Activated CD8-positive, alpha-beta T cell treated with anti-CD3 and anti-CD28 coated beads, Interleukin-2, amount 10 ng/mL, durations not matched to agents 7 days and 5 days (primary cell): ENCODE measurements around the gene FAM13A. TPM values are rescaled to one million over a fixed set of nuclear protein-coding genes. Genes with fewer than 3 reads are reported as not detected.

Experiments used
- ATAC-seq: fragments of 150-1000 bp; cut with Tn5 transposase; one replicate; pipeline ENCODE4 v1.10.0; 2021; ENCODE audit warnings: moderate library complexity
- CTCF ChIA-PET: fragments of 350-600 bp; sonication (Branson Sonifier 250); formaldehyde crosslinking; loops from one replicate; lab custom pipeline; 2021; ENCODE audit warnings: antibody characterized with exemption; lab: Charles Lee
- POLR2A ChIA-PET: fragments of 350-600 bp; sonication (Branson Sonifier 250); formaldehyde crosslinking; loops from one replicate; lab custom pipeline; 2021; ENCODE audit warnings: antibody characterized with exemption; lab: Charles Lee
- DNase-seq: peaks from one replicate; pipeline ENCODE4 v3.0.0-alpha.2; 2020
- H3K27ac Mint-ChIP-seq: one replicate; pipeline ENCODE4 v1.8.0; 2021; ENCODE audit warnings: mild to moderate bottlenecking, mixed read lengths
- H3K27me3 Mint-ChIP-seq: one replicate; pipeline ENCODE4 v1.8.0; 2021; ENCODE audit warnings: low read depth, mixed read lengths
- H3K36me3 Mint-ChIP-seq: one replicate; pipeline ENCODE4 v1.8.0; 2021; ENCODE audit warnings: low read depth, mixed read lengths
- H3K4me1 Mint-ChIP-seq: one replicate; pipeline ENCODE4 v1.8.0; 2021; ENCODE audit warnings: low read depth, mixed read lengths
- H3K4me3 Mint-ChIP-seq: one replicate; pipeline ENCODE4 v1.8.0; 2021; ENCODE audit warnings: mild to moderate bottlenecking, mixed read lengths
- H3K9me3 Mint-ChIP-seq: one replicate; pipeline ENCODE4 v1.8.0; 2022; ENCODE audit warnings: mixed read lengths; ENCODE audit not compliant: insufficient read depth
- total RNA-seq, 2 experiments: library from RNA; stranded (reverse); gene quantifications; one replicate each; pipeline ENCODE4 v1.2.3, GENCODE V29; 2021

Gene FAM13A
- total RNA-seq, 2 experiments from 2014 or later = 4.5 to 4.7 TPM

DNA sequence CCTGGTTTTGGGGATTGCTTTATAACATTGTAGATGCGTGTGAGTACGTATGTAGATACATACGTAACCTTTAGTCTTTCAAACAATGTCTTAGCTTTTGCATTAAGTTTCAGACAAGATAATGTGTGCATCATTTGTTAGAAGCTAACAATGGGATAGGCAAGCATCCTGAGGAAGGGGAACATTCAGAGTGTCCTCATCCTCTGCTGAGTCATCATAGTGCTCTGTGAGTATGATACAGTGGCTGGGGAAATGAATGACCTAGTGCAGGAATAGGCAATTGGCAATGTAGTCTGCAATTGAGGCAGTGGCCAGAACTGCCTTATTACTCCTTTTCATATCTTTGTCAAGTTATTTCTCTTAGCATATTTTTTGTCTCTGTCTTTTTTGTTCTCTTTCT lies 366.6 kb downstream of the FAM13A start:
- POLR2A ChIA-PET = interaction anchor here (0.8 kb wide), 1 partner anchor 94 kb away, joined by 3 read pairs; no protein-coding TSS in a partner anchor
- CTCF ChIA-PET = interaction anchor here (0.7 to 1.2 kb wide), 3 partner anchors 17 to 159 kb away, joined by 3 to 4 read pairs (median 3); no protein-coding TSS in a partner anchor
- Mint-ChIP-seq H3K27ac (no peak overlapping the region), H3K4me1 (peaks cover 3% of the 10 kb centered on the region), H3K4me3 (no peak overlapping the region), H3K9me3 (no peaks in the 10 kb centered on the region), H3K36me3 (peaks cover 13% of the 10 kb centered on the region), H3K27me3 (no peaks in the 10 kb centered on the region)
- ATAC-seq (no peak), DNase-seq (no peak)

DNA sequence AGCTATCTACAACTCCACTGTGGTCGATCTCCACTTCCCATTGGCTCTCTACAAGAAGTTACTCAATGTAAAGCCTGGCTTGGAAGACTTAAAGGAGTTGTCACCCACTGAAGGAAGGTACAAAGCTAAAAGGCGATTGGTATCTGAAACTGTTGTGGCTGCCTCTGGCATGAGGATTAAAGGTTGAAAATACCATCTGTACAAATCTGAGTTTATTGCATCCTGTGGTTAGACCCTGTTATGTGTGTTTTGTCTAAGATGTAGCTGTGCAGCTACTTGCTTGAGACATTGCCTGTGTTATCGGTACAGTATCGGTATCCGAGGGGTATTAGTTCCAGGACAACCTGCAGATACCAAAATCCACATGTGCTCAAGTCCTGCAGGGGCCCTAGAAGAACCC lies 375.8 kb downstream of the FAM13A start:
- no peak overlapping the region for H3K4me3 Mint-ChIP-seq
- H3K36me3 Mint-ChIP-seq = peaks cover 63% of the 10 kb centered on the region
- peaks cover 7% of the 10 kb centered on the region for H3K4me1 Mint-ChIP-seq
- CTCF ChIA-PET = no interaction called here
- POLR2A ChIA-PET = no interaction called here
- no peak for DNase-seq
- no peak for ATAC-seq
- H3K27me3 Mint-ChIP-seq = no peaks in the 10 kb centered on the region
- H3K27ac Mint-ChIP-seq = no peak overlapping the region
- peaks cover 4% of the 10 kb centered on the region for H3K9me3 Mint-ChIP-seq

Other genes starting within 250 kb of the FAM13A start
- 1 to 10 TPM; 5.5 to 5.6 TPM for gene TIGD2, start 54.3 kb upstream of the FAM13A start, total RNA-seq